SK-N-MC (cell line): ENCODE measurements around the gene XAGE3.

Experiments
- EZH2 ChIP-seq: fragments of 200-600 bp; sonication (generic); IDR thresholded peaks from one replicate; pipeline ENCODE4 v1.6.1; 2017; ENCODE audit warnings: antibody characterized with exemption
- FOXP2 ChIP-seq: optimal IDR thresholded peaks from 2 replicates; pipeline ENCODE3; 2011; ENCODE audit warnings: mild to moderate bottlenecking, moderate library complexity; ENCODE audit not compliant: insufficient read depth; ENCODE audit errors: extremely low read length, control extremely low read depth
- POLR2AphosphoS5 ChIP-seq: IDR thresholded peaks from 2 replicates; pipeline ENCODE4 v1.6.1; 2012; ENCODE audit warnings: mild to moderate bottlenecking, low read depth, low read length, borderline replicate concordance

- TF ChIP-seq EZH2 (no peak), POLR2AphosphoS5 (no peak), FOXP2 (no peak)
These were observed 46.7 kb downstream of the XAGE3 start for GRCh38 chrX:52821079-52821760.
